HepG2 (cell line): ENCODE data around the gene B3GNT9. TPM values are rescaled to one million over a fixed set of nuclear protein-coding genes. Genes with fewer than 3 reads are reported as not detected.

ENCODE experiments used
- CREM ChIP-seq, 2 experiments: sonication (generic) in 1 of 2; formaldehyde crosslinking in 1 of 2; IDR thresholded peaks; 2 replicates each; pipeline versions ENCODE4 v1.4.0 to v1.6.1; 2016 to 2020; ENCODE audit warnings: antibody characterized with exemption in 1 of 2, mild to moderate bottlenecking in 1 of 2, missing genetic modification reagents in 1 of 2
- MATR3 ChIP-seq: sonication (generic); formaldehyde crosslinking; IDR thresholded peaks from 2 replicates; pipeline ENCODE4 v1.4.0; 2020; ENCODE audit warnings: missing genetic modification reagents
- PAF1 ChIP-seq: IDR thresholded peaks from 2 replicates; pipeline ENCODE4 v1.6.1; 2016; ENCODE audit warnings: missing genetic modification reagents, missing compliant biosample characterization
- PAX8 ChIP-seq: sonication (generic); formaldehyde crosslinking; IDR thresholded peaks from 2 replicates; pipeline ENCODE4 v1.8.0; 2022; ENCODE audit warnings: mild to moderate bottlenecking, missing genetic modification reagents, borderline replicate concordance
- PAXIP1 ChIP-seq: sonication (generic); formaldehyde crosslinking; conservative IDR thresholded peaks from 2 replicates; pipeline ENCODE4 v1.4.0; 2020; ENCODE audit warnings: mild to moderate bottlenecking, missing genetic modification reagents, moderate library complexity
- RXRB ChIP-seq: IDR thresholded peaks from 2 replicates; pipeline ENCODE4 v1.6.1; 2016; ENCODE audit warnings: borderline replicate concordance, missing genetic modification reagents, missing compliant biosample characterization
- ZBTB10 ChIP-seq: sonication (generic); formaldehyde crosslinking; IDR thresholded peaks from 2 replicates; pipeline ENCODE4 v1.4.0; 2020; ENCODE audit warnings: missing genetic modification reagents, borderline replicate concordance
- ZSCAN5A ChIP-seq: sonication (generic); formaldehyde crosslinking; IDR thresholded peaks from 2 replicates; pipeline ENCODE4 v1.8.0; 2022; ENCODE audit warnings: mild to moderate bottlenecking, missing genetic modification reagents, borderline replicate concordance
- polyA plus RNA-seq, 8 experiments: library from polyadenylated mRNA; depleted of rRNA in 3 of 8; stranded (reverse) in 7 of 8; unstranded in 1 of 8; fragments of >200 nt; fragmentation: Illumina TruSeq in 4 of 8; extraction: Trizol in 4 of 8; gene quantifications; 2 replicates each; pipeline versions ENCODE4 v1.2.1 to v1.2.3, GENCODE V29; 2011 to 2016; ENCODE audit warnings: low read depth in 4 of 8, missing spikeins in 1 of 8, mixed read lengths in 1 of 8; ENCODE audit not compliant: insufficient read depth in 1 of 8
- total RNA-seq, 5 experiments: library from RNA; depleted of rRNA; stranded (reverse); fragments of >200 nt; fragmentation: Illumina TruSeq; extraction: Trizol; gene quantifications; 2 replicates each; pipeline ENCODE4 v1.2.3, GENCODE V29; 2016; ENCODE audit warnings: low read depth in 1 of 5
- TF ChIP-seq, protein P1 (sequence below): sonication (generic); formaldehyde crosslinking; IDR thresholded peaks from 2 replicates; pipeline ENCODE4 v1.5.1; 2020; ENCODE audit warnings: missing genetic modification reagents, mild to moderate bottlenecking, borderline replicate concordance
- TF ChIP-seq, protein P2 (sequence below): sonication (generic); formaldehyde crosslinking; IDR thresholded peaks from 2 replicates; pipeline ENCODE4 v1.4.0; 2020; ENCODE audit warnings: missing genetic modification reagents, mild to moderate bottlenecking, borderline replicate concordance
- TF ChIP-seq, protein P3 (sequence below): sonication (generic); formaldehyde crosslinking; IDR thresholded peaks from 2 replicates; pipeline ENCODE4; 2020; ENCODE audit warnings: missing genetic modification reagents, mild to moderate bottlenecking, borderline replicate concordance

B3GNT9 gene
- total and polyA plus RNA-seq, 2 of the 13 experiments (the other 11 are each of a cell fraction or from before 2014, with no cell fraction given): 1.5 to 3.1 TPM

- no peak for TF ChIP-seq ZBTB10 (CRISPR knock-in tag)
- TF ChIP-seq, protein P1, sequence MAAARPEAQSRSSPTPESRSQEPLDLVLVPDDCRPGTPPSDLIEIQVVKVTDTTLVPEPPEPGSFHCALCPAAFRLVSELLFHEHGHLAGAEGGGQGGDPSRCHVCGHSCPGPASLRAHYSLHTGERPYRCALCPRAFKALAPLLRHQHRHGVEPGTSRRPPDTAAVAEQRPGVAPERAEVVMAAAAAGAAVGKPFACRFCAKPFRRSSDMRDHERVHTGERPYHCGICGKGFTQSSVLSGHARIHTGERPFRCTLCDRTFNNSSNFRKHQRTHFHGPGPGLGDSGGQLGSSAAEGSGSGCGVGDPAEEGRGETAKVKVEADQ (CRISPR knock-in tag): no peak
- TF ChIP-seq CREM (IDR thresholded peaks at IDR 0.05): no peak
- TF ChIP-seq CREM (CRISPR knock-in tag; IDR thresholded peaks at IDR 0.05): no peak
- TF ChIP-seq, protein P2, sequence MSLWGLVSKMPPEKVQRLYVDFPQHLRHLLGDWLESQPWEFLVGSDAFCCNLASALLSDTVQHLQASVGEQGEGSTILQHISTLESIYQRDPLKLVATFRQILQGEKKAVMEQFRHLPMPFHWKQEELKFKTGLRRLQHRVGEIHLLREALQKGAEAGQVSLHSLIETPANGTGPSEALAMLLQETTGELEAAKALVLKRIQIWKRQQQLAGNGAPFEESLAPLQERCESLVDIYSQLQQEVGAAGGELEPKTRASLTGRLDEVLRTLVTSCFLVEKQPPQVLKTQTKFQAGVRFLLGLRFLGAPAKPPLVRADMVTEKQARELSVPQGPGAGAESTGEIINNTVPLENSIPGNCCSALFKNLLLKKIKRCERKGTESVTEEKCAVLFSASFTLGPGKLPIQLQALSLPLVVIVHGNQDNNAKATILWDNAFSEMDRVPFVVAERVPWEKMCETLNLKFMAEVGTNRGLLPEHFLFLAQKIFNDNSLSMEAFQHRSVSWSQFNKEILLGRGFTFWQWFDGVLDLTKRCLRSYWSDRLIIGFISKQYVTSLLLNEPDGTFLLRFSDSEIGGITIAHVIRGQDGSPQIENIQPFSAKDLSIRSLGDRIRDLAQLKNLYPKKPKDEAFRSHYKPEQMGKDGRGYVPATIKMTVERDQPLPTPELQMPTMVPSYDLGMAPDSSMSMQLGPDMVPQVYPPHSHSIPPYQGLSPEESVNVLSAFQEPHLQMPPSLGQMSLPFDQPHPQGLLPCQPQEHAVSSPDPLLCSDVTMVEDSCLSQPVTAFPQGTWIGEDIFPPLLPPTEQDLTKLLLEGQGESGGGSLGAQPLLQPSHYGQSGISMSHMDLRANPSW: no peak
- peak; percentile 62; the same call in 1 of the 2 replicates for TF ChIP-seq PAF1
- no peak for TF ChIP-seq PAXIP1 (CRISPR knock-in tag)
- TF ChIP-seq, protein P3, sequence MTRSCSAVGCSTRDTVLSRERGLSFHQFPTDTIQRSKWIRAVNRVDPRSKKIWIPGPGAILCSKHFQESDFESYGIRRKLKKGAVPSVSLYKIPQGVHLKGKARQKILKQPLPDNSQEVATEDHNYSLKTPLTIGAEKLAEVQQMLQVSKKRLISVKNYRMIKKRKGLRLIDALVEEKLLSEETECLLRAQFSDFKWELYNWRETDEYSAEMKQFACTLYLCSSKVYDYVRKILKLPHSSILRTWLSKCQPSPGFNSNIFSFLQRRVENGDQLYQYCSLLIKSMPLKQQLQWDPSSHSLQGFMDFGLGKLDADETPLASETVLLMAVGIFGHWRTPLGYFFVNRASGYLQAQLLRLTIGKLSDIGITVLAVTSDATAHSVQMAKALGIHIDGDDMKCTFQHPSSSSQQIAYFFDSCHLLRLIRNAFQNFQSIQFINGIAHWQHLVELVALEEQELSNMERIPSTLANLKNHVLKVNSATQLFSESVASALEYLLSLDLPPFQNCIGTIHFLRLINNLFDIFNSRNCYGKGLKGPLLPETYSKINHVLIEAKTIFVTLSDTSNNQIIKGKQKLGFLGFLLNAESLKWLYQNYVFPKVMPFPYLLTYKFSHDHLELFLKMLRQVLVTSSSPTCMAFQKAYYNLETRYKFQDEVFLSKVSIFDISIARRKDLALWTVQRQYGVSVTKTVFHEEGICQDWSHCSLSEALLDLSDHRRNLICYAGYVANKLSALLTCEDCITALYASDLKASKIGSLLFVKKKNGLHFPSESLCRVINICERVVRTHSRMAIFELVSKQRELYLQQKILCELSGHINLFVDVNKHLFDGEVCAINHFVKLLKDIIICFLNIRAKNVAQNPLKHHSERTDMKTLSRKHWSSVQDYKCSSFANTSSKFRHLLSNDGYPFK (CRISPR knock-in tag): no peak
- TF ChIP-seq PAX8 (CRISPR knock-in tag): no peak
- no peak for TF ChIP-seq MATR3
- TF ChIP-seq ZSCAN5A: no peak
- no peak for TF ChIP-seq RXRB (CRISPR knock-in tag)
Measured at GRCh38 chr16:67150047-67150832, 558 bp downstream of the B3GNT9 start (continued).
